ENCODE measurements around the gene FAM120AOS.
"Not testable (repeated sequence)": the region's sequence is repeated elsewhere in the genome, so short reads cannot be mapped to it uniquely, and the experiment has no call there.

Gene FAM120AOS

DNA sequence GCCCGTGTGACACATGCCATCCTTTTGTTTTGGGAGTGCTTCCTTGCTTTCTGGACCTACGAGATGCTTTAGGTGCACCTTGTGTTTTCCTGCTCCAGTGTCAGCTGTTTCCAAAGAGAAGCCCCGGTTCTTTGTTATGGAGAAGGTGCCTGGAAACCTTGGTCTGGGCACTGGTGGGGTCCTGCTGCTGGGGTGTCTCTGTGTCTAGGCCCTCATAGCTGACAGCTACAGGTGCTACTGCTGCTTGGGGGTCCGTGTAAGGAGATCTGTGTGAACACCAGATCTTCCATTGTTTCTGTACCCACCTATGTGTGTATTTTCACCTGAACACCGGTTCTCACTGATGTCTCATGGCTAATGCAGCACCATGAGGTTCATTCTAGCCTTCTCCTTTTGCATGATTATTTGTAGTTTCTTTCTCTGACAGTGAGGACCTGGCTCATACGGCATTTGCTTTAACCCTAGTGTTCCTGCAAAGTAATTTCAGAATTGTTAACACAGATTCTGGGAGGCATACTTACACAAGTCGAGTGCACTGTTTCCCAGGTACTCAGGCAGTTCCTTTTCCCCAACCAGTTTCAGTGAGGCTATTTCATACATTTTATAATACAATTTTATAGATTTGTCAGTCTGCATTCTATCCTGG lies 13.2 kb upstream of the FAM120AOS start:
- DNase-seq: no peak

DNA sequence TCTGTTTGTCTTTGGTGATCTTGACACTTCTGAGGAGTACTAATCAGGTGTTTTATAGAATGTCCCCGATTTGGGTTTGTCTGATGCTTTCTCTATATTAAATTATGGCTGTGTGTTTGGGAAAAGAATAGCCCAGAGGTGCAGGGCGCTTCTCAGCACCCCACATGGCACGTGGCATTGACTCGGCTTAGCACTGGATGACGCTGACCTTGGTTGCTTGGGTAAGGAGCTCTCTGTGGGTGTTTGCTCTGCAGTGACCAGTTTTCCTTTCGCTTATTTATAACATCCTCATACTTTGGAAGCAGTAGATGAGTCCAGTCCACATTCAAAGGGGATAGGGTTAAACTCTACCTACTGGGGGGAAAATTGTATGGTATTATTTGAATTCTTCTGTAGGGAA lies 12.5 kb upstream of the FAM120AOS start:
- DNase-seq: no peak

GRCh38 chr9:93464876-93465275 lies 11.5 kb upstream of the FAM120AOS start:
- DNase-seq: no peak

DNA sequence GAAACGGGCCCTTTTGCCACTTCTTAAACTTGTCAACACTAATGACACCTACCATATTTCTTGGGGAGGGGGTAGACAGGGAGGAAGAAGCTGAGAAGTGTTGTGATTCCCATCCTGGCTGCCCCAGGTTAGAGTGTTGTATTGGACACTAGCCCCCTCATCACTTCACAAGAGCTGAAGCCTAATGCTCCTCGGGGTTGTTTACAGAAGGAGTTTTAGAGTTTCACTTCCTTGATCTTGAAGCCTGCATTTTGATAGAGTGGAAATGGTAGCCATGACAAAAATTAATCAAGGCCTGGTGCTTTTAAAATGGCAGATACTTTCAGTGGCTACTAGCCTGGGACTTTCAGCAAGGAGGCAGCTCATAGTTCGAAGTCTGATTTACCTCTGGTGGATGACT lies 11.0 kb upstream of the FAM120AOS start:
- DNase-seq: no peak

DNA sequence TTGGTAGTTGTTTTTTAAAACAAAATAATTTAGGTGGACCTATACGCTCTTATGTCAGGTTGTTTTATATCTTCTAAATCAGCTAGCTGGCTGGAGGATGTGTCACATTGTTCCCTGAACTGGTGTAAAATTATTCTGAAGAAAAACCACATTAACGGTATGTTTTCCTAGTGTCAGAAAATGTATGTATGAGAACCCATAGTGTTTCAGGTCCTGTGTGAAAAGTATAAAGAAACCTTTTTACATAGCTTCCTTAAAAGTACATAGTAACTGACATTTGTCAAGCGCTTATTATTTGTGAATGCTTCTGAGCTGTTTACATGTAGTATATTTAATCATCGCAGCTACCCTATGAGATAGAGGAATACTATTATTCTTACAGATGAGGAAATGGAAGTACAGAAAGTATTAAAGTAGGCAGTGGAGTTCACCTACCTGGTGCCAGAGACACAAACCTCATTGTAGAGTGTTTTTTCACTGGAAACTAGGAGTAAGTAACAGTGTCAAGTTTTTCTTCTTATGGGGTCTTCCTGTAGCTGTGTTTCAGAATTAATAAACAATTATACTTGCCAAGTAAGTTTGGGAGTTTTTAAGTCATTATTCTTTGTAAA lies 10.4 kb upstream of the FAM120AOS start:
- no peak for DNase-seq

DNA sequence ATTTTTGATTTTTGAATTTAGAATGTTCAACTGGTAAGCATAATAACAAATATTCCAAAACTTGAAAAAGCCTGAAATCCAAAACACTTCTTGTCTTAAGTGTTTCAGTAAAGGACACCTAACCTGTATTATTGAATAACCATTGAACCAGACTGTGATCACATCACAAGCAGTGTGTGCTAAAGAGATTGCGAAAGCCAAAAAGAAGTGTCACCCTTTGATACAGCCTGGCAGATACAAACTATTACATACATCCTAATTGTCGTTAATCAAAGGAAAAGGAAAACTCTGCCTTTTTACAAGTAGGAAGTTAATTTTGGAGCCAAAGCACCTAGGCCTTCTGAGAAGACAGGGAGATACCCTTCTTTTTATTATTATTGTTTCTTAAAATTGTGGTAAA lies 8.4 kb upstream of the FAM120AOS start:
- no peak for DNase-seq

DNA sequence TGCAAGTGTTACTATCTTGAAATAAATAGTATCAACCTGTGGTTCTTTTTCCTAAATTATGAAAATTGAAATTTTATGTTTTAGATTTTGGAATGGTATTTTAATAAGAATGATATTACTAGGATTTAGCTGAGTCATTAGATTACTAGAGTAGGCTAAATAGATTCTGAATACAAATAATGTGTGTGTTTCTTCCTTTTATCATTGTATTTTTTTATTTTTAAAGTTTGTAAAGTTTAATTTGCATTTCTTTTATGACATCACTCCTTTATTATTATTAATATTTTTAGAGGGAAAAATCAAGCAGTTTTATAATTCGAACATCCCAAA lies 8.0 kb upstream of the FAM120AOS start:
- DNase-seq: no peak

GRCh38 chr9:93460689-93461413 lies 7.5 kb upstream of the FAM120AOS start:
- DNase-seq: no peak

DNA sequence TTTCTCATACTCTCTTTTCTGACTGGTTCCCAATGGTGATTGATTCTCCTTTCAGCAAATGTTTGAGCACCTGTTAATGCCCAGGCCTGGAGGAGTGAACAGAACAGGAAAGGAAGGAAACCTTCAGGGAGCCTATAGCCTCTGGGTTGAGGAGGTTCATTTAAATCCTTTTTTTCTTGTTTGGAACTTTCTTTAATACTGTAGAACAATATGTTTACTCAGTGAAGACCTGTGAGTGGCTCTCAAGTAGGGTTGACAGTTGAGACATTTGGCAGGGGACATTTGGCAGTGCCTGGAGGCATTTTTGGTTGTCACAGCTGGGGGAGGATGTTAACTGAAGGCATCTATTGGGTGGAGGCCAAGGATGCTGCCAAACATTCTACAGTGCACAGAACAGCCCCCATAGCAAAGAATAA lies 6.1 kb upstream of the FAM120AOS start:
- no peak for DNase-seq

DNA sequence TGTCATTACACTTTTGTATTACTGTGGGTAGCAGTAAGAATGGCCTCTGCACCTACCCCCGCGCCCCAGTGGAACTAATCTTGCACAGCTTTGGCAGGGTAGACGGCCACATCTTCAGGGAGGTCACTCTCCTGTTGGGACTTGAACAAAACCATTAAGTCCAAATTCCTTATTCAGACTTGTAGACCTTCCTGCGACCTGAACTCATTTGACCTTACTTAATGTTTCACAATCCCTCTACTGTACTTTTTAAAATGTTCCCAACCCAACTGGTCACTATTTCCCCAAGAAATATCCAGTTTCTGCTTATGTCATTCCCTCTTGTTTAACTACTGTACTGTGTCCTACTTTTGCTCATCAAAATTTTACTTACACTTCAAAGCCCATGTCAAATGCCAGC lies 5.3 kb upstream of the FAM120AOS start:
- no peak for DNase-seq

- DNase-seq: no peak
Observed at GRCh38 chr9:93457006-93457405, 3.6 kb upstream of the FAM120AOS start.

DNA sequence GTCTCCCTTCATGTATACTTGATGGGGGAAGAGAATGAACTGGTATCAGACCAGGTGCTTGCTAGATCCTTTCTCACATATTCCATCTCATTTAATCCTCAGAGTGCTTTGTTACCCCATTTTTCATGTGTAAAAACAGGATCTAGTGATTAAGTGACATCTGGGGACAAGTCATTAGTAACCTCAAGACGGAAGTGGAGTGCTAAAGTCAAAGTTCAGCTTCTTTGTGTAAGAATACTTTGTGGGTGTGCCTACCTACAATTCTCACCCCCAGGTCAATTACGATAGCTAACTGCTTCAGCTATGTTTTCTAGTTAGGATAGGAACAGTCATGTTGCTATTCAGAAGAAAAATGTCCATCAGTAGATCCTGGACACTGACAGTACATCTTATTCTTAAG lies 3.1 kb upstream of the FAM120AOS start:
- no peak for DNase-seq

DNA sequence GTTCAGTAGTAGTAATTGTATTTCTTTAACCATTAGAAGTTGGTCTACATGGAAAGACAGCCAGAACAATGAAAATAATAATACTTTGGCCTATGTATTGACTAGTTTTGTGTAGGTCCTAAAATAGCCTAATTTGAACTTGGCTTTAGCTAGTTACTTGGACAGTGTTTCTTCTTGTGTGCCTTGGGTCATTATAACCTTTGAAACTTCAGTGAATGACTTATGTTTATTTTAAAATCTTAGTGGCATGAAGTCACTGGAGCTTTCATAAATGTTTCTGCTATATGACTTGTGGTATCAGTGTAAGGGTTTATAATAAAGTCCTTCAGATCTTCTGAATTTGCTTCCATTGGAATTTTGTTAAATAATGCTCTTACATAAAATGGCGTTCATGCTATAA lies 2.6 kb upstream of the FAM120AOS start:
- DNase-seq: no peak

- peak; percentile 34 to 46 for DNase-seq
Observed at GRCh38 chr9:93452710-93453046, 703 bp downstream of the FAM120AOS start.

GRCh38 chr9:93451849-93452709 lies 1.3 kb downstream of the FAM120AOS start:
- peak; percentile 68 to 72 for DNase-seq

DNA sequence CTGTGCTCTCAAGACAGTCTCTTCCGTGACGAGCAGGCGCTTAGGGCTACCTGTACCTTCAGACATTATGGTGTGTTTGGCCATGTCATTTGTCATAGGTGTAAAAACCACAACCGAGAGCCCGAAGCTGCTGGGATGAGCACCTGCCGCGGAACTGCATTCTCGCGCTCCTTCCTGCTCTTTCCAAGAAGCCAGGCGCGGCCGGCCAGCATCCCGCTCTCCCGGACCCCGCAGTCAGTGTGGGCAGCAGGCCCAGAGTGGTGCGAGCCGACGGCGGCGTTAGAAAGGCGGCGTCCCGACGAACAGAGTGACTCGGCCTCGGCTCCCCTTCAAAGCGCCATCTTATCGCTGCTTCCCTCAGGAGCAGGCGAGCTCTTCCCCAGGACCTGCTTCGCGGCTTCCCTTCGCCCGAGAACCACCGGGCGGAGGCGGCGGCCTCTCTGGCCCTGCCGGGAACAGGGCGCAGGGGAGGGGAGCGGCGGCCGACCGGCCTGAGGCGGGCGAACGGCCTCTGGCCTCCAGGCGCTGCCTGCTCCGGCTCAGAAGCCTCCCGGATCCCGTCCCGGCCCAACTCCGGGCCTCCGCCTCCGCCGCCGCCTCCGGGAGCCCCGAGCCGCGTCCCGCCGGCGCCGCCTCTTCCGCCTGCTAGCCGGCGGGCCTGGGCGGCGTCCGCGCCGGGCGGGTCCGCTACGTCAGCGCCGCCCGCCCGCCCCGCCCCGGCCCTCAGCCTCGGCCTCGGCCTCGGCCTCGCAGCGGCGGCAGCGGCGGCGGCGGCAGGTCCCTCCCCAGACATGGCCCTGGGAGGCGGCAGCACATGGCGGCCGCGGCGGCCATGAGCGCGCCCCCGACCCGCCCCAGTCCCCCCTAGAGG lies 2.2 kb downstream of the FAM120AOS start, which contains the start of gene FAM120A:
FAM120A (plus strand) TSS at position 741 of the 871 bp plus-strand sequence. CDS start 231 bp downstream, outside the sequence.
- peak; percentile 72 to 79 for DNase-seq

DNA sequence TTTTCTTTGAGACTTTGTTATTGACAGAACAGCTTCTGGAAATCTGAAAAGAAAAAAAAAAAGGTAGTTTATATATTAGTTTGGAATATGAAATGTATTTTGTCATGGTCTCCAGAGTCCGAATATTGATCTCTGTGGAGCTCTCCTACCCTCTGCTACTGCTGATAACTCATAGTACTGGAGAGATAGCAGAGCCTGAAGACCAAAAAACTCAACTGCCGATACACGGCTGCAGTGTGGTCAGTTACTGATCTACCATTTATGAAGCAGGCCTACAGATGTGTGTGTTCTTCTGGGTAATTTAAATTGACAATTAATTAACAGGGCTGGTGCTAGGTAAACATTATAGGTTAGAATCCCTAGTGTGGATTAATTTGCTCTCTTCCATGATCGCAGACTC lies 5.7 kb downstream of the FAM120AOS start:
- no peak for DNase-seq

- no peak for DNase-seq
Observed at GRCh38 chr9:93446073-93446472, 7.3 kb downstream of the FAM120AOS start.

DNA sequence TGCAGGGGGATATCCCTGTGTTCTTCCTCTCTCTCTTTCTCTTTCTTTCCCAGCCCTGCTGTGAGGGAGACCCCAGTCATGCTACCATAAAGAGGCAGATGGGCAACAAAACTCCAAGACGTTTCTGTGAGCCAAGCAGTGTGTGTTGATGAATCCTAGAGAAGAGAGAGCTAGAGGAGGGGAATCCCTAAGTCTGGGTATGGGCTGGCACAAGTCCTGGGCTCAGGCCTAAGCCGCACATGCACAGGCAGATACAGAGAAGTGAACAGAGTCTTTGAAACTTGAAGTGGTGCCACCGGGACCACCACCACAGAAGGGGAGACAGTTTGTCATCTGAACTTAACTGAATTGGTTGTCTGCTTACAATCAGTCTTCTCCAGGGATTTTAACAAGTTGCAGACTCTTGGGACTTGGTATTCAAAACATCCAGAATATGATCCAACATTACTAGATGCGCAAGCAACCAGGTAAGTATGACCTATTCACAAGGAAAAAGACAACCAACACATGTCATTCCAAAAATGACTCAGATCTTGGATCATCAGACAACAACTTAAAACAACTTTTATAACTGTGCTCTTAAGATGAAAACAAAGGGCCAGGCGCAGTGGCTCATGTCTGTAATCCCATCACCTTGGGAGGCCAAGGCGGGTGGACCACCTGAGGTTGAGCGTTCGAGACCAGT lies 12.3 kb downstream of the FAM120AOS start:
- no peak for DNase-seq

- not testable (repeated sequence) for DNase-seq
Observed at GRCh38 chr9:93439301-93439700, 14.1 kb downstream of the FAM120AOS start.

- DNase-seq: no peak
Observed at GRCh38 chr9:93437996-93438395, 15.4 kb downstream of the FAM120AOS start.

Data from activated T-cell treated with anti-CD3 and anti-CD28 coated beads, Interleukin-2, amount 50 U/mL, for 48 hours (primary cell).